ENCODE data around the gene PPP2R3B.

Gene PPP2R3B

DNA sequence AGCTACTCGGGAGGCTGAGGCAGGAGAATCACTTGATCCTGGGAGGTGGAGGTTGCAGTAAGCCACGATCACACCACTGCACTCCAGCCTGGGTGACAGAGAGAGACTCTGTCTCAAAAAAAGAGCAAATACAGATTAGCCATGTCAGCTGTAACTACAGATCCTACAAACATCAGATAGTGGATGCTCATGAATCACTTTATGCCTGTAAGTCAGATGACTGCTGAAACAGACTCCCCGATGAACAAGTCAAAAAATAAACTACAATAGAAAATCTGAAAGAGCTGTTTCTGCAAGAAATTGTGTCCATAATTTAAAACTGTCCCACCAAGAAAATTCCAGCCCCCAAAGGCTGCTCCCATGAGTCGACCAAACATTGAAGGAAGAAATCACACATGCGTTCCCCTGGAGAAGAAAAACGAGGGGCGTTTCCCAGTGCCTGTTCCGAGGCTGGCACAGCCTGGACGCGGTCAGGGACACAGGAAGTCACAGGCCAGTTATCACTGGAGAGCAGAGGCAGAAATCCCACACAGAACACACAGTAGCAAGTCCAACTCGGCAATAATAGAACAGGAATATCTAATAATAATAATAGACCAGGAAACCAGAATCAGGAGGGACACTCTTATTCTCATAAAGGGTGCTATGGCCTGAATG, 38.1 kb downstream of the PPP2R3B start:
- ATAC-seq (ENCODE audit: insufficient read depth, low read depth) = no peak
- Histone ChIP-seq H3K36me3 (ENCODE audit: insufficient read depth, low read length) (peaks cover 78% of the 10 kb centered on the region), H3K4me2 (ENCODE audit: insufficient read depth, low read length) (no peak overlapping the region), H3K4me3 (ENCODE audit: low read depth in 1 of 2, low read length in 2 of 2) (no peak overlapping the region), H3K9ac (ENCODE audit: low read depth, low read length) (no peak overlapping the region), H3K27me3 (ENCODE audit: insufficient read depth, low read length, poor library complexity) (no peaks in the 10 kb centered on the region), H2AFZ (ENCODE audit: low read depth, low read length) (no peak overlapping the region), H4K20me1 (ENCODE audit: insufficient read depth, low read length) (peaks cover 13% of the 10 kb centered on the region), H3K27ac (ENCODE audit: low read length) (no peak overlapping the region), H3K4me1 (ENCODE audit: insufficient read depth, low read length) (no peaks in the 10 kb centered on the region), H3K79me2 (ENCODE audit: insufficient read depth, low read length) (peaks cover 49% of the 10 kb centered on the region), H3K9me3 (ENCODE audit: insufficient read depth, low read length, severe bottlenecking) (peaks cover 16% of the 10 kb centered on the region)
- no peak for TF ChIP-seq EZH2 (IDR thresholded peaks at IDR 0.05; ENCODE audit: borderline replicate concordance, low read depth, low read length, severe bottlenecking)
- TF ChIP-seq, protein P1, sequence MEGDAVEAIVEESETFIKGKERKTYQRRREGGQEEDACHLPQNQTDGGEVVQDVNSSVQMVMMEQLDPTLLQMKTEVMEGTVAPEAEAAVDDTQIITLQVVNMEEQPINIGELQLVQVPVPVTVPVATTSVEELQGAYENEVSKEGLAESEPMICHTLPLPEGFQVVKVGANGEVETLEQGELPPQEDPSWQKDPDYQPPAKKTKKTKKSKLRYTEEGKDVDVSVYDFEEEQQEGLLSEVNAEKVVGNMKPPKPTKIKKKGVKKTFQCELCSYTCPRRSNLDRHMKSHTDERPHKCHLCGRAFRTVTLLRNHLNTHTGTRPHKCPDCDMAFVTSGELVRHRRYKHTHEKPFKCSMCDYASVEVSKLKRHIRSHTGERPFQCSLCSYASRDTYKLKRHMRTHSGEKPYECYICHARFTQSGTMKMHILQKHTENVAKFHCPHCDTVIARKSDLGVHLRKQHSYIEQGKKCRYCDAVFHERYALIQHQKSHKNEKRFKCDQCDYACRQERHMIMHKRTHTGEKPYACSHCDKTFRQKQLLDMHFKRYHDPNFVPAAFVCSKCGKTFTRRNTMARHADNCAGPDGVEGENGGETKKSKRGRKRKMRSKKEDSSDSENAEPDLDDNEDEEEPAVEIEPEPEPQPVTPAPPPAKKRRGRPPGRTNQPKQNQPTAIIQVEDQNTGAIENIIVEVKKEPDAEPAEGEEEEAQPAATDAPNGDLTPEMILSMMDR (IDR thresholded peaks at IDR 0.05; ENCODE audit: borderline replicate concordance, extremely low read depth, low read length, poor library complexity, severe bottlenecking) = no peak
- no peak for DNase-seq

DNA sequence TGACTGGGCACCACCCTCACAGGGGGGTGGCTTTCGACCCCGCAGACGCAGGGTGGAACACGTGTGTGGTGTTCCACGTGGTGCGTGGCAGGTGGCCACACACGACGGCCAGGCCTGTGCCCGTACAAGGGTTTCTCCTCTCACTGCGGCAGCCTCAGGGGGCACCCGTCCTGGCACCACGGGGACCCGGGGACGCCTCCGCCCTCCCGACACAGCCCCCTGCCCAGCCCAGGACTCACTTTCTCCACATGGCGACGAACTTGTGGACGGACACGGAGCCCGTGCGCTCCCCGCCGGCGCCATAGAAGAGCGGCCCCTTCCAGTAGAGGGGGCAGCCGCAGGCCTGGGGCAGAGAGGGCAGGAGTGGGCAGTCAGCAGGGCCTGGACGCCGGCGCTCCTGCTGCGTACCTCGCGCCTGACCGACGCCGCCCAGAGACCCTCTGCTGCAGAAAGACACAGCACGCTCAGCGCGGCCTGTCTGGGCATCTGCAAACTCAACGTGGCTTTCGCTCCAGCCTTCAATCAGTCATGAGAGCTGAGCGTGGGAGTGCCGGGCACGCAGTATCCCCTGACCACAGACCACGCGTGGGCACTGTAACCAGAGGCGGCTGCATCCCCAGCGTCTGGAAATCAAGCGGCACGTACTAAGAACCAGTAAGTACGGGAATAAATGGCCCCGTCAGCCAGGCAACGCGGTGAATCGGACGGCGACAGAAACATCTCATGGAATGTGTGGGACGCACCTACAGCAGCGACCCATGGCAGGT, 39.2 kb downstream of the PPP2R3B start:
- H4K20me1 ChIP-seq (ENCODE audit: insufficient read depth, low read length) = peaks cover 11% of the 10 kb centered on the region
- no peak overlapping the region for H3K4me2 ChIP-seq (ENCODE audit: insufficient read depth, low read length)
- DNase-seq = no peak
- no peak overlapping the region for H2AFZ ChIP-seq (ENCODE audit: low read depth, low read length)
- H3K36me3 ChIP-seq (ENCODE audit: insufficient read depth, low read length) = peaks cover 72% of the 10 kb centered on the region
- no peak overlapping the region for H3K4me3 ChIP-seq (ENCODE audit: low read depth in 1 of 2, low read length in 2 of 2)
- H3K27me3 ChIP-seq (ENCODE audit: insufficient read depth, low read length, poor library complexity) = no peaks in the 10 kb centered on the region
- H3K9ac ChIP-seq (ENCODE audit: low read depth, low read length) = no peak overlapping the region
- no peak overlapping the region for H3K27ac ChIP-seq (ENCODE audit: low read length)
- peaks cover 16% of the 10 kb centered on the region for H3K9me3 ChIP-seq (ENCODE audit: insufficient read depth, low read length, severe bottlenecking)
- no peak for ATAC-seq (ENCODE audit: insufficient read depth, low read depth)
- no peak for TF ChIP-seq EZH2 (IDR thresholded peaks at IDR 0.05; ENCODE audit: borderline replicate concordance, low read depth, low read length, severe bottlenecking)
- TF ChIP-seq, protein P1 (IDR thresholded peaks at IDR 0.05; ENCODE audit: borderline replicate concordance, extremely low read depth, low read length, poor library complexity, severe bottlenecking) = no peak
- peaks cover 41% of the 10 kb centered on the region for H3K79me2 ChIP-seq (ENCODE audit: insufficient read depth, low read length)
- no peaks in the 10 kb centered on the region for H3K4me1 ChIP-seq (ENCODE audit: insufficient read depth, low read length)

DNA sequence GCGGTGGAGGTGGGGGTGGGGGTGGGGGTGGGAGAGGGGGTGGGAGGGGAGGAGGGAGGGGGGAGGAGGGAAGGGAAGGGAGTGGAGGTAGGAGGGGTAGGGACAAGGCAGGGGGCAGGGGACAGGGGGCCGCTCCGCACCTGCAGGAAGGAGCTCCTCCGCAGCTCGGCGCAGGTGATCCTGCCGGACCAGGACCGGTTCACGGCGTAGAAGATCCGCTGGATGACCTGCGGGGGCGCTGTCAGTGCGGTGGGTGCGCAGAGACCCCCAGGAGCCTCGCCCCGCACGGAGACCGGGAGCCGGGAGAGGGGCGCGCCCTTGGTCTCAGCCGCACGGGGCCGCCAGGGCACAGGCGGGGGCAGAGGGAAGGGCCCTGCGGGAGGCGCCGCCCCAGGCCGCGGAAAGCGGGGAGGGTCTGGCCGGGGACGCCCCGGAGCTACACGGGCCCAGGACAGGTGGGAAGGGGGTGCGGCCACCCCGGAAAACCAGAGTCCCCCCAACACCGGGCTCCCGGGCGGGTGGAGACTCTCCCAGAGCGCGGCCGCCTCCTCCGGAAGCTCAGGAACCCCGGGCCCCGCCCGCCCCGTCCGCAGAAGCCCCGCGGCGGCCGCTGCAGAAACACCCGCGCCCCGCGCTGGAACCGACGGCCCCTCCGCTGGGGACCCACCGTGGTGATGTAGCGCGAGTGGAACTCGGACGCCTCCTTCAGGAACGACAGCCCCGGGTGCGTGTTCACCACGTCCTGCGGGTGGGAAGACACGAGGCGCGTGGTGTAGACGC, 40.5 kb downstream of the PPP2R3B start:
- no peak overlapping the region for H3K4me3 ChIP-seq (ENCODE audit: low read depth in 1 of 2, low read length in 2 of 2)
- no peak overlapping the region for H3K4me2 ChIP-seq (ENCODE audit: insufficient read depth, low read length)
- H3K79me2 ChIP-seq (ENCODE audit: insufficient read depth, low read length) = peaks cover 30% of the 10 kb centered on the region
- ATAC-seq (ENCODE audit: insufficient read depth, low read depth) = no peak
- H3K9me3 ChIP-seq (ENCODE audit: insufficient read depth, low read length, severe bottlenecking) = peaks cover 16% of the 10 kb centered on the region
- peaks cover 10% of the 10 kb centered on the region for H4K20me1 ChIP-seq (ENCODE audit: insufficient read depth, low read length)
- no peak for DNase-seq
- no peak overlapping the region for H2AFZ ChIP-seq (ENCODE audit: low read depth, low read length)
- no peak overlapping the region for H3K9ac ChIP-seq (ENCODE audit: low read depth, low read length)
- peaks cover 71% of the 10 kb centered on the region for H3K36me3 ChIP-seq (ENCODE audit: insufficient read depth, low read length)
- TF ChIP-seq, protein P1 (IDR thresholded peaks at IDR 0.05; ENCODE audit: borderline replicate concordance, extremely low read depth, low read length, poor library complexity, severe bottlenecking) = no peak
- H3K4me1 ChIP-seq (ENCODE audit: insufficient read depth, low read length) = no peaks in the 10 kb centered on the region
- H3K27ac ChIP-seq (ENCODE audit: low read length) = no peak overlapping the region
- no peaks in the 10 kb centered on the region for H3K27me3 ChIP-seq (ENCODE audit: insufficient read depth, low read length, poor library complexity)

Data from DND-41 (cell line).